K562 (cell line): ENCODE data around the gene IP6K3. TPM values are rescaled to one million over a fixed set of nuclear protein-coding genes. Genes with fewer than 3 reads are reported as not detected.

Experiments
- BCLAF1 ChIP-seq, 2 experiments: fragments of 450-650 bp in 1 of 2; IDR thresholded peaks; 2 replicates each; pipeline ENCODE4 v1.6.1; 2011 to 2017; ENCODE audit warnings: low read depth in 2 of 2, antibody characterized with exemption in 1 of 2, borderline replicate concordance in 1 of 2, low read length in 1 of 2, mild to moderate bottlenecking in 1 of 2, mixed read lengths in 1 of 2; ENCODE audit not compliant: control insufficient read depth in 1 of 2
- BHLHE40 ChIP-seq: IDR thresholded peaks from 2 replicates; pipeline ENCODE4 v1.6.1; 2011; ENCODE audit warnings: low read length, improper control_type of control experiment
- CAMTA2 ChIP-seq: fragments of 250-450 bp; sonication (Bioruptor Pico); conservative IDR thresholded peaks from 2 replicates; pipeline ENCODE4 v1.5.1; 2022
- EP400 ChIP-seq: fragments of 450-650 bp; IDR thresholded peaks from 2 replicates; pipeline ENCODE4 v1.6.1; 2017; ENCODE audit warnings: antibody characterized with exemption, mild to moderate bottlenecking, moderate library complexity
- ERF ChIP-seq: fragments of 450-650 bp; formaldehyde crosslinking; IDR thresholded peaks from 2 replicates; pipeline ENCODE4 v1.4.0; 2020; ENCODE audit warnings: mild to moderate bottlenecking, mixed read lengths
- ESRRB ChIP-seq: fragments of 250-450 bp; sonication (Bioruptor Pico); IDR thresholded peaks from 2 replicates; pipeline ENCODE4 v1.5.0; 2020; ENCODE audit warnings: mild to moderate bottlenecking, moderate library complexity, borderline replicate concordance
- EWSR1 ChIP-seq: fragments of 450-650 bp; IDR thresholded peaks from 2 replicates; pipeline ENCODE4 v1.6.1; 2018; ENCODE audit warnings: borderline replicate concordance, mild to moderate bottlenecking, low read depth, moderate library complexity; ENCODE audit not compliant: partially characterized antibody
- FOS ChIP-seq: IDR thresholded peaks from 3 replicates; pipeline ENCODE4 v1.6.1; 2011; ENCODE audit not compliant: insufficient read length; ENCODE audit errors: extremely low read depth
- HINFP ChIP-seq: fragments of 450-650 bp; conservative IDR thresholded peaks from 2 replicates; pipeline ENCODE4 v1.6.1; 2016; ENCODE audit warnings: missing genetic modification characterization, low read depth, mild to moderate bottlenecking, control low read depth, missing compliant biosample characterization
- JUND ChIP-seq, 2 experiments: IDR thresholded peaks; 2 replicates in 1 of 2; 3 replicates in 1 of 2; pipeline ENCODE4 v1.6.1; 2011; ENCODE audit warnings: borderline replicate concordance in 2 of 2, low read depth in 2 of 2, low read length in 2 of 2, improper control_type of control experiment in 1 of 2, missing biosample characterization in 1 of 2, missing genetic modification characterization in 1 of 2, missing genetic modification reagents in 1 of 2
- KDM1A ChIP-seq, 2 experiments: fragments of 450-650 bp; IDR thresholded peaks; 2 replicates each; pipeline ENCODE4 v1.6.1; 2016; ENCODE audit warnings: mild to moderate bottlenecking in 2 of 2
- KLF1 ChIP-seq: fragments of 450-650 bp; IDR thresholded peaks from 2 replicates; pipeline ENCODE4 v1.6.1; 2016; ENCODE audit warnings: missing genetic modification characterization, missing compliant biosample characterization
- KLF16 ChIP-seq: IDR thresholded peaks from 2 replicates; pipeline ENCODE4 v1.6.1; 2016; ENCODE audit warnings: antibody characterized with exemption
- NBN ChIP-seq: fragments of 450-650 bp; IDR thresholded peaks from 2 replicates; pipeline ENCODE4 v1.6.1; 2016; ENCODE audit warnings: low read depth, mild to moderate bottlenecking
- NKRF ChIP-seq: fragments of 450-650 bp; IDR thresholded peaks from 2 replicates; pipeline ENCODE4 v1.6.1; 2016; ENCODE audit warnings: borderline replicate concordance
- NR2C2 ChIP-seq, 2 experiments: fragments of 200-800 bp in 1 of 2; sonication (Bioruptor generic) in 1 of 2; sonication (generic) in 1 of 2; formaldehyde crosslinking in 1 of 2; IDR thresholded peaks; 2 replicates each; pipeline versions ENCODE4 v1.6.1 to v1.8.0; 2016 to 2022; ENCODE audit warnings: mild to moderate bottlenecking in 1 of 2, missing compliant biosample characterization in 1 of 2, missing genetic modification characterization in 1 of 2, missing genetic modification reagents in 1 of 2
- PCBP1 ChIP-seq: fragments of 200-400 bp; formaldehyde crosslinking; IDR thresholded peaks from 2 replicates; pipeline ENCODE4 v1.6.1; 2018; ENCODE audit warnings: mild to moderate bottlenecking, low read depth, low read length; ENCODE audit not compliant: poor library complexity, severe bottlenecking
- PHB2 ChIP-seq: fragments of 450-650 bp; IDR thresholded peaks from 2 replicates; pipeline ENCODE4 v1.6.1; 2017; ENCODE audit warnings: low read depth
- SOX6 ChIP-seq: fragments of 450-650 bp; IDR thresholded peaks from 2 replicates; pipeline ENCODE4 v1.6.1; 2014; ENCODE audit warnings: mild to moderate bottlenecking
- ZC3H8 ChIP-seq: fragments of 450-650 bp; IDR thresholded peaks from 2 replicates; pipeline ENCODE4 v1.6.1; 2017
- ZFP1 ChIP-seq: fragments of 450-650 bp; formaldehyde crosslinking; IDR thresholded peaks from 2 replicates; pipeline ENCODE4 v1.4.0; 2020; ENCODE audit warnings: mild to moderate bottlenecking, mixed read lengths
- ZNF431 ChIP-seq: sonication (generic); formaldehyde crosslinking; IDR thresholded peaks from 2 replicates; pipeline ENCODE4 v1.8.0; 2022; ENCODE audit warnings: mild to moderate bottlenecking, missing genetic modification reagents
- ZNF707 ChIP-seq: fragments of 250-450 bp; sonication (Bioruptor Pico); conservative IDR thresholded peaks from 2 replicates; pipeline ENCODE4 v1.8.0; 2022; ENCODE audit warnings: inconsistent platforms, mild to moderate bottlenecking, moderate library complexity
- ZZZ3 ChIP-seq: fragments of 450-650 bp; IDR thresholded peaks from 2 replicates; pipeline ENCODE4 v1.6.1; 2016; ENCODE audit warnings: antibody characterized with exemption, mild to moderate bottlenecking, moderate library complexity
- polyA plus RNA-seq, 8 experiments: library from polyadenylated mRNA; depleted of rRNA in 4 of 8; stranded (reverse) in 5 of 8; unstranded in 3 of 8; fragments of >200 nt; fragmentation: Nextera tagmentation in 2 of 8; fragmentation: Illumina TruSeq in 1 of 8; extraction: Ambion mirVana in 2 of 8; extraction: Trizol in 1 of 8; gene quantifications; 2 replicates each; pipeline versions ENCODE4 v1.2.1 to v1.2.3, GENCODE V29; 2011 to 2014; ENCODE audit warnings: inconsistent platforms in 1 of 8, missing spikeins in 1 of 8
- total RNA-seq, 7 experiments: library from RNA; depleted of rRNA in 6 of 7; stranded (reverse); fragments of >200 nt in 6 of 7; fragmentation: Illumina TruSeq in 2 of 7; extraction: Trizol in 2 of 7; gene quantifications; 2 replicates each; pipeline versions ENCODE4 v1.2.1 to v1.2.3, GENCODE V29; 2011 to 2021; ENCODE audit warnings: low replicate concordance in 1 of 7

The IP6K3 gene
- total and polyA plus RNA-seq, 9 of the 15 experiments (the other 6 are each of a cell fraction or from before 2014, with no cell fraction given), result not detected

GRCh38 chr6:33672808-33673207 is 73.9 kb downstream of the IP6K3 start (continued):
- TF ChIP-seq BCLAF1 (IDR thresholded peaks at IDR 0.05; ENCODE audit: borderline replicate concordance in 1 of 2, control insufficient read depth in 1 of 2, low read depth in 2 of 2, low read length in 1 of 2) (no peak), KLF1 (tag) (no peak), NBN (no peak), HINFP (no peak), ZNF707 (CRISPR knock-in tag) (no peak), ESRRB (no peak), ZNF431 (CRISPR knock-in tag) (no peak), KDM1A (IDR thresholded peaks at IDR 0.05) (peak in 1 of 2 experiments; percentile 62; a peak in 1 of 4 replicates), NR2C2 (CRISPR knock-in tag; IDR thresholded peaks at IDR 0.05) (no peak; the same call in 1 of the 2 replicates), NR2C2 (tag; IDR thresholded peaks at IDR 0.05) (peak; percentile 40; the same call in 1 of the 2 replicates), FOS (peak; percentile 17), PCBP1 (no peak), CAMTA2 (CRISPR knock-in tag) (no peak), SOX6 (no peak), EWSR1 (no peak), PHB2 (no peak), NKRF (no peak), EP400 (no peak), ZC3H8 (no peak), ZZZ3 (no peak), ERF (CRISPR knock-in tag) (no peak), JUND (IDR thresholded peaks at IDR 0.05; ENCODE audit: borderline replicate concordance, low read depth, low read length) (peak; percentile 93), JUND (tag; IDR thresholded peaks at IDR 0.05; ENCODE audit: borderline replicate concordance, low read depth, low read length) (peak; percentile 87), ZFP1 (CRISPR knock-in tag) (no peak), BHLHE40 (peak; percentile 35), KLF16 (no peak)
